NCI-H226 (cell line): ENCODE data around the gene XYLT1.

Experiments
- DNase-seq: peaks from one replicate; pipeline ENCODE4 v3.0.0-alpha.2; 2015

XYLT1 gene

DNA sequence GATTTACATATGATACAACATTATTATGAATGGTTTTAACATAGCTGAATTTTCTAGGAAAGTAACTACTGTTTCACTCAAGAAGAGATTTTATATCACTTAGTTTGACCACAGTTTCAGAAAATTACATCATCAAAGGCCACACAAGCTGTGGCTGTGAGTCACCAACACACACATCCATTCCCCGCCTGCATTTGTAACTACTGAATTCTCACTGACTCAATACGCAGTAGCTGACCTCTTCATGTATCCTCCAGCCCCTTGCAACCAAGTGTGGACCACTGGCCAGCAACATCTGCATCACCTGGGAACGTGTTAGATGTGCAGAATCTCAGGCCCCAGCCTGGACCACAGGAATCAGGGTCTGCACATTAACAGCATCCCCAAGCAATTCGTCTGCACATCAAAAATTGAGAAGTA, 197.6 kb downstream of the XYLT1 start:
- no peak for DNase-seq

DNA sequence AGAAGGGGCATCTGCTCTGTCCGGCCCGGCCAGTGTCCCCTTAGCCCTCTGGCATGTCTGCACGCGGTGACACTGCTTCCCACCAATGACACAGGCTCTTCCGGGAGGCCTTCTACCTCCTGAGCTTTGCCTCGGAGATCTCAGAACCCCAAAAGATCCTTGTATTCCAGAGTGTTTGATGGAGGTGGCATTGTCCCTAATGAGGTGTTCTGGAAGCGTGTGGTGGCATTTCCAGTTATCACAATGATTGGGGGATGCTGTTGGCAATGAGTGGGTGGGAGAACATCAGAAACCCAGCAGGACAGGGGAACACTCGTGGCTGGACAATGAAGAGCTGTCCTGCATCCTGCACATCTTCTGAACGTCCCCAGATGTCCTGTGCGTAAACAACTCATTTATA, 198.0 kb downstream of the XYLT1 start:
- DNase-seq = no peak

DNA sequence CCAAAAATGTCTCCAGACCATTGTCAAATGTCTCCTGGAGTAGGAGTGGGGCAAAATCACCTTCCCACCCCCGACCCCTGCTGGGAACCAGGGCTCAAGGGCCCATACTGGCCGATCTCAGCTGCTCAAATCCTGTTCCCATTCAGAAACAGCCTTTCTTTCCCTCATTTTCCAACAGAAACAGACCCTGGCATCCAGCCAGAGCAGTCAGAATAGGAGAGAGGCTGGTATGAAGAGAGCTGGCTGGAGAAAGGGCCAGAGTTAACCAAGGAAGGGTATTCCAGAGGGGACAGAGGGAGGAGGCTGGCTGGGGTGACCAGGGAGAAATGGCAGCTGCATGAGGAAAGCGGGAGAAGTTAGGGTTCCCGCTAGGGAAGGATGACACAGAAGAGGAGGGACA, 199.1 kb downstream of the XYLT1 start:
- DNase-seq = no peak

DNA sequence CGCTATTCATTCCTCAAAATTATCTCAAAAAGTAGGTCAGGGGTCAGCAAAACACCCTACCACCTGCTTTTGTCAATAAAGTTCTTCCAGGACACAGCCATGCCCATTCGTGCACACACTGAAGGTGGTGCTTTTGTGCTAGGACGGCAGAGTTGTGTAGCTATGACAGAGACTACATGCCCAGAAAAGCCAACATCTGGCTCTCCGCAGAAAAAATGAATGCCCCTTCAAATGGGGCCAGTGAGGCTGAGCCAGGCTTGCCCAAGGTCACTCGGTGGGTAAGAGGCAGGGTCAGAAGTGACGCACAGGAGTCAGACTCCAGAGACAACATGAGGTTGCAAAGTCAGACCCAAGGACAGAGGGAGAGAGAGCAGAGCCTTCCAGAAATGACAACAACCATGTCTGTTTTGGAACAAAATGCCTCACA, 200.1 kb downstream of the XYLT1 start:
- no peak for DNase-seq

DNA sequence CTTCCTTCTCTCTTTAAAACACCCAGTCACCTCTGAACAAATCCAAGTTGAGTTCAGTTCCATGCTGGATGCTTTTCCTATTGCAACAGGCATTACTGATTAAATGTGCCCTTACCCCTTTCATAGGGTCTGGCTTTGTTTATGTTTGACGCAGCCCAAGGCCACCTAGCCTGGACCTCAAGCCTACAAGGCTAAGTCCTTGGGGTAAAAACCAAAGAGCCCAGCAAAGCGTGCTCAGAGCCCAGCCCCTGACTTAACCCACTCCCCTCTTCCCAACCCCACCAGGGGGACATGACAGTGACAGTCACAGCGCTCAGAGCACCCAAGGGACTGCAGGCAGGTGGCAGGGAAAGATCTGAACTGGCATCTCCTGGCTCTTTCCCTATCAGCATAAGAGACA, 200.6 kb downstream of the XYLT1 start:
- no peak for DNase-seq

DNA sequence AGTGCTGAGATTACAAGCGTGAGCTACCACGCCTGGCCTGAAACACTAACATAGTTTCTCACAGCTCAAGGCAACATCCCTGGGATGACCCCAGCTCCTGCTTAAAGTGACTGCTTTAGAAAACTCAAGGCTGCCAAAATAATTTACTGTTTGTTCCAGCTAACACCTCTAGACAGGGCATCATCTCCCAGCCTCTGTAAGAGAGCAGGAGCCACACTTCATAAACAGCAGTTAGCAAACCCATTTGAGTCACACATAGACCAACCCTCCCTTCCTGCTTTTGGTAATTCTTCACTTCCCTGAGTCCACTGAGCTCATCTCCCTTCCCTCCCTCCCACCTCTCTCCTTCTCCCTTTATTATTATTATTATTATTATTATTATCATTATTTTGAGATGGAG, 201.3 kb downstream of the XYLT1 start:
- no peak for DNase-seq

DNA sequence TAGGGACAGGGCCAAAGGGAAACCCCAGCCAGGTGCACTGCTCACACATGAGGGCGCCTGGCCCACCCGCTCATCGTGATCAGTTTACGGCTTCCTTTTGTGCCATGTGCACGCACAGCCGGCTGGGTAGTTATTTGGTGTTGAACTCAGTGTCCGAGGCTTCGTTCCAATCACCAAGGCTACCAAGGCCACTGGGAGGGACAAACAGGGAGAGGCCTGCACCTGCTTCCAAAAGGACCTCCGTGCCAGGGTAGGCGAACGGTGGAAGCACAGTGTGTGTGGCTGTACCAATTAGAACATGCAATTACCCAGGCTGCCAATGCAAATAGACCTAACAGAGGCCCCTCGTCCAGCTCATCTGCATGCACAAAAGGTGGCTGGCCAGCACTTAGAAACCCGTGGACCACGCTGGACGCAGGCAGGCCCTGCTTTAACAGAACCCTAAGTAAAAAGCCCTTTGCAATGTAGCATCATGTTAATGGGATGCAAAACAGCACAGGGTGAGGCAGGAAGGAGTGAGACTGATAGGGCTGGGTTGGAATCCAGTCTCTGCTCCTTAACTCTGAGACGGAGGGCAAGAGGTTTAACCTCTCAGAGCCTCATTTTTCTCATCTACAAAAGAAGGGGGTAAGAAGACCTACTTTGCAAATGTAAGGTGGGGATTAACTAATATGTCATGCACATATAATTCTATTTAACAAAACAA, 204.0 kb downstream of the XYLT1 start:
- no peak for DNase-seq

DNA sequence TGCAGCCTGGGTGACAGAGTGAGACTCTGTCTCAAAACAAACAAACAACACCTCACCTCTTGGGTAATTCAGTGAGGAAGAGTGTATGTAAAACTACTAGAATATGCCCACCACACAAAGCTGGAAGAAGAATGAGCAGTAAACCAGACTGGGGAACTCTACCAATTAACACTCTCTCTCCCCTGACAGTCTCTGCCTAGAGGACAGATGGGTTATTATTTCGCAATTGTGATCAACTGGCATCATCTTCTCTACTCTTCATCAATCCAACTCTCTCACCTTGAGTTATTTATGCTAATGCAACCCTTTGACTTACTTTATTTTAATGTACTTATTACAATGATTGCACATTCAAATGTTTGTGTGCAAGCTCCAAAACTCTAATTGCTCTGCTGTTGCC, 205.6 kb downstream of the XYLT1 start:
- no peak for DNase-seq

DNA sequence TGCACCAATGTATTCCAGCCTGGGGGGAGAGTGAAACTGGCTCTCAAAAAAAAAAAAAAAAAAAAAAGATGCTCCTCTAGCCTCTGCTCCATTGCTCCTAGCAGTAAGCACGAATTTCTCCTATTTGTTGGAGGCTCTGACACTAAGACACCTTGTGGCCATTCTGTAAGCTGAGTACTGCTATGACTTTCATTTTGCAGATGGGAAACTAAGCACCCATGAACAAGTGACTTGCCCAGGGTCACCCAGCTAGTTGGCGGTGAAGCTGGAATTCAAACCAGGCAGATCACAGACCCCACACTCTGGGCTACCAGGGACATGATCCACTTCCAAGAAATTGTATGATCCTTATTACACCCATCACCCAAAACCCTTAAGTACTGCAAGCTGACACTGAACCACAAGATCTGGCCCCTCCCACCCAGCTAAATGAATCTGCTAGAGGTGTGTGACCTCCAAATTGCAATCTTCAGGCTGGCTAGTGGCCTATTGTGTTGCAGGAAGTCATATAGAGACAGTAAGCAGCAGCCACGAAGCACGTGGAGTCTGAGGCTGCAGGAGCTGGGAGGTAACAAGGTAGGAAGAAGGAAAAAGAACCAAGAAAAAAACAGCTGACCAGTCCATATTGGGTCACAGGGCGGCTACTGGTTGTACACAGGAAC, 209.4 kb downstream of the XYLT1 start:
- DNase-seq = no peak

DNA sequence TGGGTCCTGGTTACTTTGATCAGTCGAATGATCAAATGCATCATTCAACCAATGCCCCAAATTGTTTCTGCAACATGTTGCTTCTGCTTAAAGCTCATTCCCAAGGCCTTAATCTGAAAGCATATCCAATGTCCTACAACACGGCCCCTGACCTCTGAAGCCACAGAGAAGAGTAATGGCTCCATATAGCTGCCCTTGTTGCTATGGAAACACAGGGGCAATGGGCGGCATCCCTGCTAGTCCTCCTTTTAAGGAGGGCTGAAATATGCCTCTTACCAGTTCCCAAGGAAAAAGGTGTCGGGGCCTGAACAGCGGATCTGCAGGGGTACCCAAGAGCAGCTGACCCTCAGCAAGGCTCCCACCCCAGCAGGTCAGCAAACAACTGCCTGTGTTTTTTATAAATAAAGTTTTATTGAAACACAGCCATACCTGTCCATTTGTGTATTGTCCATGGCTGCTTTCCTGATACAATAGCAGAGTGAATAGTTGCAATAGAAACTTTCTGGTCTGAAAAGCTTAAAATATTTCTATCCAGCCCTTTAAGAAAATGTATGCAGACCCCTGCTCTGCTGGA, 210.4 kb downstream of the XYLT1 start:
- no peak for DNase-seq

DNA sequence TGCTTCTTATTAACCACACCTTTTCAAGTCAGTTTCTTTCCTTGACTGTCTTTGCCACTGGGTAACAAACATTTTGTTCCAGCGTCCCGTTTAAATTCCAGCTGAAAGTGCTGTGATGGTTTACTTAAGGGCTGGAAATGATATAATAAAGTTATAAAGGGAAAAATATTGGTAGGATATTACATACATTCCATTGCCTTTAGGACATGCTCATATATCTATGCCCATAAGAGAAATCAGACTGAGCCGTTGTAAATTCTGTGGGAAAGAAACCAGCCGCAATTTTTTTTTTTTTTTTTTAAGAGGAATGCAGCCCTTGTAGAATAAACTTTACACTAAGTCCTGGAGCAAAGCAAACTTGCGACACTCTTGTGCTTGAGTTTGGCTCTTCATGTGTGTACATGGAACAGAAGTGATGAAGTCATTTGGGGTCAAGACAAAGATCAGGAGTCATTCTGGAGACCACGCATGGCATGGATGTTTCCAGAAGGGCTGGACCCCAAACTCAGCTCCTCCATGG, 210.9 kb downstream of the XYLT1 start:
- DNase-seq = no peak

DNA sequence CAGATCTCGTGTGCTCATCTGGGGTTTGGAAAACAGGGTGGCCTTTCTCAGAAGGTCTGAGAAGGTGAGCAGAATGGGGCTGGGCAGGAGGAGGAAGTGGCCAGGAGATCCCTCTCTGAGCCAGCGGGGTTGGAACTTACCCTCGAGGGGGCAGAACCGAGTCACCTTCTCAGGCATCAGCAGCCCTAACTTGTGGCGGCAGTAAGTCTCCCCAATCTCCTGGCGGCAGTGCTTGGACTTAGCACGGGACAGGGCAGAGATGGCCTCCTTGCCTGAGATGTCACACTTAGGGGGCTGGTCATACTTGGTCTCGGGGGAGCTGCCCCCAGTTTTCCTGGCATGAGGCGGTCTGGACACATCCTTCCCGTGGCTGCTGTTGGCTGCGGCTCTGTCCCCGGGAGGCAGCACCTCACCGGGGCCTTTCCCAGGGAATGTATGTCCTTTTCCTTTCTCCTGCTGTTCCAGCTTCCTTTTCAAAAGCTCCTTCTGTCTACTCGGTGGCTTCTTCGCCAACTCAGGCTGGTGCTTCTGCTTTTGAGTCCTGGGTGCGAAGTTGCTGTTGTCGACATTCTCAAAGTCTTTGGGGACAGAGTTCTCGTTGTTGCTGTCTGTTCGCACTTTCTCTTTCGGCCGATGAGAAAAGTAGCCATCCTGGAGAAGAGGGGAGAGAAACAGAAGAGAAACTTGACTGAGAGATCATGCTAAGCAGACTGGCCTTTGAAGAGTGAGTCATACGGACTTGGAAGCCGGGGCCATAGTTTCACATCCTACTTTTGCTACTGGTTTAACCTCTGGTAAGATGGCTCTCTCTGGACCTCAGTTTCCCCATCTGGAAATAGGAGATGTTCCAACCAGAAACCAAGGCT, 211.7 kb downstream of the XYLT1 start:
- DNase-seq = no peak

DNA sequence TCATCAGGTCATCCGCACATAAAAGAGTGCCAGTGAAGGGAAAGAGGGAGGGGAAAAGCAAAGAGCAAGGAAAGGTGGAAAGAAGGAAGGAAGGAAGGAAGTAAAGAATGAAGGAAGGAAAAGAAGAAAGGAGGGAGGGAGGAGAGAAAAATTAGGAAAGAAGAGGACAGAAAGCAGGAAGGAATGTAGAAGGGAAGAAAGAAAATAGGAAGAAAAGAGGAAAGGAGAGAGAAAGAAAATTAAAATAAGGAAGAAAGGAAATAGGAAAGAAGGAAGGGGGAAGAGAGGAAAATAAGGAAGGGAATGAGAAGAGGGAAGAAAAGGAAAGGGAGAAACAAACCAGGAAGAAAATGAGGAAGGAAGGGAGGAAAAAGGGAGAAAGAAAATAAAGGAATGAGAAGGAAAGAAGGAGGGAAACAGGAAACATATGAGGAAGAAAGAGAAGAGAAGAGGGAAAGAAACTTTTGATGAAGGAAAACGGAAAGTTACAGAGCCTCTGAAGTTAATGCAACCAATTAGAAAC, 212.6 kb downstream of the XYLT1 start:
- no peak for DNase-seq

DNA sequence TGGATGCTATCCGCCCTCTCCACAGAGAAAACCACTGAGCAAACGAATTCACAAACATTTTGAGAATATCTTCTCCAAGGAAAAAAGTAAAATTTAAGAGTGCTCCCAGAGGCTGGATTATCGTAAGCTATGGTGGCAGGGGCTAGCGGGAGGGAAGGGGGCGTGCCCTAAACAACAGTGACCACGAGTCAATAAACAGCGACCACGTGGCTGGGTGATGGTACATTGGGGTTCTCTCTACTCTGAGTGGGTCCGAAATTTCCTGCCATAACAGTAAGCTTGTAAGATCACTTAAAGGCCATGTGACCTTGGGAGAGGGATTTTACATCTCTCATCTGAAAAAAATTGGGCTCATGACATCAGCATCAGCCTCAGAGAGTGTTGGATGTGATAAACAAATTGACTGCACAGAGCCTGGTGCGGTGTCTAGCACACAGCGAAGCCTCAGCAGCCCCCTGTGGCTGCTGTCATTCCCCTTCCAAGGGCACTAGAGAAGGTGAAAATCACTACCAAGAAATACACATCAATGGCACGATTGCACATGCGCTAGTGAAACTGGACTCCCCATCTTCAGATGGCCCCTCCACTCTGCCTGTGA, 213.2 kb downstream of the XYLT1 start:
- no peak for DNase-seq

DNA sequence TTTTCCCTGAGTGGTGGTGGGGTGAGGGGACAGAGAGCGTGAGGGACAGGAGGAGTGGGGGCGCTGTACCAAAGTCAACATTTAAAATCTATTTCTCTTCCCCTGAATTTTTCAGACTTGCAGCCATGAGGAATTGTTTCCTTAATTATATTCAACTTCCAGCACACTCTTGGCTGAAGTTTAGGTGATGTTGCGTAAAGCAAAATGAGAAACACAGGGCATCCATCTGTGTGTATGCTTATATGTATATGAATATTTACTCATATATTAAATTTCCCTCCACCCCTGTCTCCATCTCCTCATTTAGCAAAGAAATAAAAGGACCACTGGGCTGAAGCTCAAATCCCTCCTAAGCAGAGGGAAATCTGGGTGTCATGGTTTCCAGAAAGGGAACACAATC, 218.1 kb downstream of the XYLT1 start:
- no peak for DNase-seq

DNA sequence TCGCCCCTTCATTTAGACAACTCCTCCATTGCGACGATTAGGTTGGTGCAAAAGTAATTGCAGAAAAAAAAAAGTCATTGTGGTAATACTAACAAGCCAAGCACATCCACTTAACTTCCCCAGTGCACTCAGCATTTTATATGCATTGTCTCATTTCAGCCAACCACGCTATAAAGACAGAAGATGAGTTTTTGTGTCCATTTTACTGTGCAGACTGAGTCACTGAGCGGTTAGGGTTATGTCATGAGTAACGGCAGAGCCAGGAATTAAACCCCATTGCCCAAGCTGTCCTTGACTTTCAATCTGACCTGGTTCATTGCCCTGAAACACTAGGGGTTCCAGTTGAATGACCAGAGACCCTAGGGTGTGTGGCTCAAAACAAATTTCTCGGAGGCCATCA, 218.7 kb downstream of the XYLT1 start:
- no peak for DNase-seq

DNA sequence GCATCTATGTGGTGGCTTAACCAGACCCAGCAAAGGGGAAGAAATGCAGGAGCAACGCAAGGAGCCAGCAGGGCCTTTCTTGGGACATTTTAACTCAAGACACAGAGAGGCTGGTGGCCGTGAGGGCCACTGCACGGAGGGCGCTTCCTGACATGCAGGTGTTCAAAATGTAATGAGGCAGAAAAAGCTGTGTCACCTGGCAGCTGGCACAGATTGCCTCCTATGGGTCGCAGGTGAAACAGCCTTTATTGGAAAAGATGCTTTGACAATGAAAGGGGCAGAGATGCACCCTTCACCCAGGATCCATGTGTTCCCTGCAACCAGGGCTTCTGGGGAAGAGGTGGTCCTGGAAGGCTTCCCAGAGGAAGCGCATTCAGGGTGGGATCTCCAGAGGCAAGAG, 219.3 kb downstream of the XYLT1 start:
- no peak for DNase-seq

DNA sequence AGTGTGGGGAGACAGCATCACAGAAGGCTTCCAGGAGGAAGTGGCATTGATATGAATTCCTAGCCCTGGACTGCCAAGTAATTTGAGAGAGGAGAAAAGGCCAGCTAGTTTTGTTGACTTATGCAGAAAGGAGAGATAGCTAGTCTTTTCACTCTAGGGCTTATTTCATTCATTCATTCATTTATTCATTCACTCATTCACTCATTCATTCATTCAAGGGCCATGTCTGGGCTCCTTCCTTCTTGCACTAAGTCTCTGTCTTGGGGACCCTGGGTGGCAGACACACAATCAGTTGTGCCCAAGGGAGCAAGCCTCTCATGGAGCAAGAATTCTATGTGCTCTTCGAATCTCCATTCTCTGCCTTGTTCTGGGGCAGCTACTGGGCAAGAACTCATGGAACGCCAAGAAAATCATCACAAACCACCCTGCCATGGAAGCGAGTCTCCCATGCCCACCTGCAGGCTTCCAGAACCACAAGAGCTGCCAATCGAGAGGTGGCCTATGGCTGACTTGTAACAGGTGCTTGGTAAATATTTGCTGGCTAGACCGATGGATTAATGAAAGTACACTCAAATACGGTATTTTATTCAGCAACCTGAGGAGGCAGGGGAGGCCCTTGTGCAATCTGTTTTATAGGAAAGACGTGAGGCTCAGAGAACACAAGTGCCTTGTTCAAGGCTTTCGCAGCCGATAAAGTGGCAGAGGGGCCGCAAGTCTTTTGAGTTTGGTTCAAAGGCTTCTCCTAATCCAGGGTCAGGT, 223.6 kb downstream of the XYLT1 start:
- DNase-seq = no peak

DNA sequence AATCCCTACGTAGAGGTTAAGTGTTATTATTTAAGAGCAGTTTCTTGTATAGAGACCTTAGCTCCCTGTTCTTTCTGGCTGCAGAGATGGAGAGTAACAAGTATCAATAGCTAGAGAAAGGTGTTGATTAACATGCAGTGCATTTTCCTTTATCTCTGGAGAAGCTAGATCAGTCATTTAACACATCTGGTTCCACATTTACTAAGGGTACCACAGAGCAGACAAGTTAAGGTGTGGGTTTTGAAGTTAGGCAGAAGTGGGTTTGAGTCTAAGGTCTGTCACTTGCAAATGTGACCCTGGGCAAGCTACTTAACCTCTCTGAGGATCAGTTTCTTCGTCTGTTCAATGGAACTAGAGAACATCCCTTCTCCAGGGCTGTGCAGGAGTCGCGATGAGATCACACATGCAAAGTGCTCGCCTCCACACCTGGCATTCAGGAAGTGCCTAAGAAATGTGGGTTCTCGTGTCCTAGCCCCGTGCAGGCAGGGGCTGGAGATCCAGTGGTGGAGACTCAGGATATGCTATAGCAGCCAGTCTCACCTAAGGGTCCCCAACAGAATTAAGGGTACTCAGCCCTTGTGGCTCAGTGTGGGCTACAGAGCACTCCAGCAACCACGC, 224.4 kb downstream of the XYLT1 start:
- DNase-seq = no peak

DNA sequence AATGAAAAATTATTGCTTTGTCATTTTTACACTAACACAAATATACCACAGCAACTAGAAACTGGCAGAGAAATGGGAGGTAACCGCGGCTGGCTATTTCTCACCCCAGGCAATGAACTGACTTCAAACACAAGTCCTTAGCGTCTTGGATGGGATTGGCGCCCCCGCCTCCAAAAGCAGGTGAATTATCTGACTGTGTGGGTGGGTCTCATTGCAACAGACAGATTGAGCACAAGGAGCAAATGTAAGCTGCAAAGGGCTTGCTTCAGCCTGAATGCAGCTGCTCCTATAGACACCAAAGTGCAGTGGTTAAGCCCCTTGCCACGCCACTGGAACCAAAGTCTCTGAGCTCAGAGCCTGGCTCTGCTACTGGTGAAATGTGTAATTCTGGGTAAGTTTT, 225.0 kb downstream of the XYLT1 start:
- no peak for DNase-seq

DNA sequence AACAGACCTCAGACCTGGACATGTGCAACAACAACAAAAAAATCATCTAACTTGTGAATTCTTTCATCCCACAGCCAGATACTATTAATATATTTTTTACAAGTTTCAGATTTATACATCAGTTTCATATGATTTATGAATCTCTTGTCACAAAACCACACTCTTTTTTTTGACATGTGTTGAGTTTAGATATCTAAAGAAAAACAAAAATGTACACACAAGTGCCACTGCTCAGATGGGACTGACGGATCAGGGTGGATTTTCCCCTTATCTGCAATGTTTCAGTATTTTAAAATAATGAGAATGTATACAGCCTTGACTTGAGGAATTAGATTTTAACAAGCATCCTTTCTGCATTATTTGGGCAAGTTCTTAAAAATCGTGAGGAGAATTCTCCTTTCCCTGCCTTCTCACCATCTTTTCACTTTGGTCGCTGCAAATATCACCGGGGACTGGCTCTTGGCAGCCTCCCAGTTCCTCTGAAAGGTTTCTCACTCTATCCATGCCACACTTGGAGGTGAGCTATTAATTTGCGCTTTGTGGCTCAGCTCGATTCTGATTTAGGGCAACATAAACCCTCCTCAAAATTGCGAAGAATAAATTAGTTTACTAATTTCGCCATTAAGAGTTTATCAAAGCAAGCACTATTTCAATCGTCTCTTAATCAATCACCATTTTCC, 225.7 kb downstream of the XYLT1 start:
- DNase-seq = no peak
